Stimulated activated naive CD8-positive, alpha-beta T cell treated with anti-CD3 and anti-CD28 coated beads, Interleukin-15, Interleukin-2, amounts not matched to agents 100 U/mL and 50 U/mL, for 24 hours (primary cell): ENCODE measurements around the gene TMEM217.
"Not testable (repeated sequence)": the region's sequence is repeated elsewhere in the genome, so short reads cannot be mapped to it uniquely, and the experiment has no call there.

Source experiments
- ATAC-seq: fragments of 150-1000 bp; cut with Tn5 transposase; one replicate; pipeline ENCODE4 v1.10.0; 2021
- DNase-seq: peaks from one replicate; pipeline ENCODE4 v3.0.0; 2021

The TMEM217 gene

DNA sequence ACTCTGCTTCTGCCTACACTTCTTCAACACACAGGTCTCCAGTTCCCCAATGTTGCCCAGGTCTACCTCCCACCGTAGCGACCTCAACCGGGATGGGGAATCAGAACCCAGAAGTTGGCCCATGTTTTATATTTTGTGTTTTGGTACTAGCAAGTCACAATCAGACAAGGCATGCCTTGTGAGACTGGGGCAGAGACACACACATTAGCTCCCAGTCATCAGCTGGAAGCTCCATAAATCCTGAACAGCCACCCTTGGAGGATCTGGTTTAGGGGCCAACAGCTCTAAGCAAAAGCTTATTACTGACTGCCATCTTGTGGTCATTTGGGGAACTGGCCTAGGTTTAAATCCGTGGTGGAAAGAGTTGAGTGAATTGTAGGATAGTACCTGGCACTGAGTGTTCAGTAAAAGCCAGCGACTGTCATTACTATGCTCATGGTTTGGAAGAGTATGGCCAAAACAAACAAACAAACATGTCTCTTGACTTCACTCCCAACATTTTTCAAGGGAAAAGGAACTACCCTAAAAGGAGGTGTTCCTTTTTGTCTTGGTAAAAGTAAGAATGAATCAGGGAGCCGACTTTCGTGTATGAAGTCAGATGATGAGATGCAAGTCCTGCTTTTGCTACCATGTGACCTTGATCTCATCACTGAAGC, 47.5 kb downstream of the TMEM217 start:
- ATAC-seq: peak; percentile 42

DNA sequence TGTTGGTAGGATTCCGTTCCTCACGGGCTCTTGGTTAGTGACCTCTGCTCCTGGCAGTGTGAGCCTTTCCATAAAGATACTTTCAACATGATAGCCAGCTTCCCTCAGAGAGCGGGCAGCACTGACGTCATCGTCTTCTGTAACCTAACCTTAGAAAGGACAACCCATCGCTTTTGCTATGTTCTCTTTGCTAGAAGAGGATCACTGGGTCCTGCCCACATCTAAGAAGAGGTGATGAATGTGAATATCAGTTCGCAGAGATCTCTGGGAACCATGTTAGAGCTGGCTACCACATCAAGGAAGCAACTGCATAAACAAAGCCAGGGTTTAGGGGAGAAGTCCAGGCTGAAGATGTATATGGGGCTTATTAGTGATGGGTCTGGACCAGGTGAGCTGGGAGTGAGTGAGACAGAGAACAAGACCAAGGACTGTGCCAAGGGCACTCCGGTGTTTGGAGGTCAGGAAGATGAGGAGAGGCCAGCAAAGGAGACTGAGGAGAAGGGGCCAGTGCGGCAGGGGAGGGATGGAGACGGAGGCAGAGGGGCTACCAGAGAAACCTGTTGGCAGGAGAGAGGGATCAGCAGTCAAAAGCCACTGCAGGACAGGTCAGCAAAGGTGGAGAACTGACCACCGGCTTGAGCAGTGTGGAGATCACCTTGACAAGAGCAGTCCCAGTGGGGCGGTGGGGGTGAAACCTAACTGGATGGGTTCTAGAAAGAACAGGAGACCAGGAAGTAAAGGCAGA, 48.3 kb downstream of the TMEM217 start:
- DNase-seq: peak; percentile 49
- ATAC-seq: peak; percentile 46

More for the DNA sequence above, 47.5 kb downstream of the TMEM217 start:
- DNase-seq: peak; percentile 85

DNA sequence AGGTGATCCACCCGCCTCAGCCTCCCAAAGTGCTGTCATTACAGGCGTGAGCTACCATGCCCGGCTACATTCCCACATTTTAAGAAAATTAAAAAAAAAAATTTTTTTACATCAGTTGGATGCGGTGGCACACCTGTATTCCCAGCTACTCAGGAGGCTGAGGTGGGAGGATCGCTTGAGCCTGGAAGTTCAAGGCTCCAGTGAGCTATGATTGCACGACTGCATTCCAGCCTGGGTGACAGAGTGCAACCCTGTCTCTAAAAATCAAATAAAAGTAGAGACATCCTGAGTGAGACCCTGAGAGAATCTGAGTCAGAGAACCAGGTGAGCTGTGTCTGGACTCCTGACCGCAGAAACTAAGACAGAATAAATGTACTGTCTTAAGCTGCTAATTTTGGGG, 49.2 kb downstream of the TMEM217 start:
- ATAC-seq (no peak), DNase-seq (no peak)

DNA sequence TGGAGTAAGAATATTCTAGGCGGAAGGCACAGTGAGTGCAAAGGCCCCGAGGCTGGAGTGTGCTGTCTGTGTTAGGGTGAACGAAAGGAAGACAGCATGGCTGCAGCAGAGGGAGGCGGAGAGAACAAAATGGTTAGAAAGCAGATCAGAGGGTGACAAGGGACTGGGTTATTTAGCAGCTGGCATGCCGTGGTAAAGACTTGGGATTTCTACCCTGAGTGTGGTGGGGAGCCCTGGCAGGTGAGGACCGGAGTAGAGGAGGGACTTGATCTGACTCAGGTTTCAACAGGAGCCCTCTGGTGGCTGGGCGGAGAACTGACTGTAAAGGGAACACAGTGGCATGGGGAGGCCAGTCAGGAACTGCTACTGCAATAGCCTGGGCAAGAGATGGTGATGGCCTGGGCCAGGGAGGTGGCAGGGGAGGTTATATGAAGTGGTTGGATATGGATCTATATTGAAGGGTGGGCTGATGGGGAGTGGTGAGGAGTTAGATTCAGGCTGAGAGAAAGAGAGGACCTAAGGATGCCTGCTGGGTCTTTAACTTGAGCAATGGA, 50.0 kb downstream of the TMEM217 start:
- peak; percentile 93 for DNase-seq
- ATAC-seq: peak; percentile 71

DNA sequence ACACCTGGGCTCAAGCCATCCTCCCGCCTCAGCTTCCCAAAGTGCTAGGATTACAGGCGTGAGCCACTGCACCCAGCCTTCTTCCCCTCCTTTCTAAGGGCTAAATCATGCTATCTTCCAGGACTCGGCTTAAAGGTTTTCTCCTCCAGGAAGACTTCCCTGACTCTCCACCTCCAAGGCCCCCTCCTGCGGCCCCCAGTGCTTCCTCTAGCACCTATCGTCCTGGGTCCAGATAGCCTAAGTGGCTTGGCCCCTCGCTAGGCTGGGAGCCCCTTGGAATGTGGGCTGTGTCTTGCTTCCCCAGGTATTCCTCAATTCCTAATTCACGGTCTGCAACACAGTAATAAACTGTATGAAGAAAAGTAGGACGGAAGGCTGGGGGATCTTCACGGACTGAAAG, 51.3 kb downstream of the TMEM217 start:
- ATAC-seq: no peak
- DNase-seq: no peak

DNA sequence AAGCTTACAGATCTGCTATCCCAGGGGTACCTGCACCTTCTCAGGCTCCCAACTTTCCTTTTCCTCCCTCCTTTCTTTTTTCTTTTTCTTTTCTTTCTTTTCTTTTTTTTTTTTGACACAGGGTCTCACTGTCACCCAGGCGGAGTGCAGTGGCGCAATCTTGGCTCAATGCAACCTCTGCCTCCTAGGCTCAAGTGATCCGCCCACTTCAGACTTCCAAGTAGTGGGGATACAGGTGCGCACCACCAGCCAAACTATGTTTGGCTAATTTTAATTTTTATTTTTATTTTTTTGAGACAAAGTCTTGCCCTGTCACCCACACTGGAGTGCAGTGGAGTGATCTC, 52.0 kb downstream of the TMEM217 start:
- no peak for DNase-seq
- ATAC-seq: no peak

DNA sequence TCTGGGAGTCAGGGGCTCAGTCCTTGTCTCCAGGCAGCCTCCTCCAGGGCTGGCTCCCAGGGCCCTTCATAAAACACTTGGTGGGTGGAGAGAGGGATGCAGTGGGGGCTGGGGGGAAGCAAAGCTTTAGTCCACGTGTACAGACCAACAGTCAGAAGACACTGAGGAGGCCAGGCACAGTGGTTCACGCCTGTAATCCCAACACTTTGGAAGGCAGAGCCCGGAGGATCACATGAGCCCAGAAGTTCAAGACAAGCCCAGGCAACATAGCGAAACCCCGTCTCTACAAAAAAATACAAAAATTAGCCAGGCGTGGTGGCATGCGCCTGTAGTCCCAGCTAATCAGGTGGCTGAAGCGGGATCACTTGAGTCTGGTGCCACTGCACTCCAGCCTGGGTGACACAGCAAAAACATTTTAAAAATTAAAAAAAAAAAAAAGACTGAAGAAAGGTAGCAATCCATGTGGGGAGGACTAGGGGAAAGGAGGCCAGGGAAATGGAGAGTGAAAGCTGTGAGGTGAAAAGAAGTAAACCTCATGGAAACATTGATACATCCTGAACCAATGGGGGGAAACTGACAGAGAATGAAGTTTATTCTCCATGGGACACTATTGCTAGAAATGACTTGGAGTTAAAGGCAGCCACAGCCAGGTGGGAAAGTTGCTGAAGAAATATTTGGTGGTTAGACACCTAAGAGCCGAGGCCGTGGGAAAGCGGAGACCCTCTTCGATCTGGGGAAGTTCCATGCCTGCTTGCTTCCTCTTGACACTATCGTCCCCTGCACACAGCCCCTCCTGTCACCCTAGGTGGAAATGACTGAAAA, 52.6 kb downstream of the TMEM217 start:
- DNase-seq (peak; percentile 51), ATAC-seq (peak; percentile 47)

DNA sequence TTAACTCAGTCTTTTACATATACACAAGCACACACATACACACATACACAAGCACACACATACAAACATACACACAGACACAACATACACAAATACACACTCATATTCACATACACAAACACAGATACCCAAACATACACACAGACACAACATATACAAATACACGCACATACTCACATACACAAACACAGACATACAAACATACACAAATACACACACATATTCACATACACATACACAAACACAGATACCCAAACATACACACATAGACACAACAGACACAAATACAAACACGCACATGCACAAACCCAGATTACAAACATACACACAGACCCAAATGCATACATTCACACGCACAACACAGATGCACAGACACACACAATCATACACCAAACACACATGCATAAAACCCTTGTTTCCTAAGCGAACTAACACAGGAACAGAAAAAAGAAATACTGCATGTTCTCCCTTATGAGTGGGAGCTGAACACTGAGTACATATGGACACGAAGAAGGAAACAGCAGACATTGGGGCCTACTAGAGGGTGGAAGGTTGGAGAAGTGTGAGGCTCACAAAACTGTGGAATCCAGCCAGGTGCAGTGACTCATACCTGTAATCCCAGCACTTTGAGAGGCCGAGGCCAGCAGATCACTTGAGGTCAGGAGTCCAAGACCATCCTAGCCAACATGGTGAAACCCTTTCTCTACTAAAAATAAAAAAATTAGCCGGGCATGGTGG, 53.8 kb downstream of the TMEM217 start:
- no peak for DNase-seq
- ATAC-seq: no peak

DNA sequence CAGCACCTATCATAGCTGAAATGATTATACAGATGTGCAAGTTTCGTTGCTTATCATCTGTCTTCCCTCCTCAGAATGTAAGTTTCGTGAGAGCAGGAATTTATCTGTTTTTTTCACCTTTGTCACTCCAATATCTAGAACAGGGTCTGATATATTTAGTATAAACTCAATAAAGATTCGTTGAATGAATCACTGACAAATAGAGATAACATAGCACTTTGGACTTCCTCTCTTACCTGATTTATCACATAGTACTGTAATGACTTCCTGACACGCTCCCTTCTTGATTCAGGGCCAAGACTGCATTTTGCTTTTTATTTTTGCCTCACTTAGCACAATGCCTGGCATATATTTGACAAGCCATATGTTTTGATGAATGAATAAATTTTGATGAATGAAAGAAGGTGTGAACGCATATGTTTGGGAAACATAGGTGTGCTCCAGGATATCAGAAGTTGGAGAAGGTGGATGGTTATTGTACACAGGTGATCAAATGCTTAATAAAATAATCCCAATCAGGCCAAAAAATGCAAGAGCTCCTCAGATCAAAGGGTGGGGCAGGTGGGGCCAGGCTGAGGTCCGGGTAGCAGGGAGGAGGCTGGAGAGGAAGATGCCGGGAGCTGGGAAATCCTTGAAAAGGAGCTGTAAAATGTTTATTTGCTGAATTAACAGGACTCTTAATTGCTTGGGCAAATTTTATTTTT, 55.0 kb downstream of the TMEM217 start:
- ATAC-seq (no peak), DNase-seq (no peak)

DNA sequence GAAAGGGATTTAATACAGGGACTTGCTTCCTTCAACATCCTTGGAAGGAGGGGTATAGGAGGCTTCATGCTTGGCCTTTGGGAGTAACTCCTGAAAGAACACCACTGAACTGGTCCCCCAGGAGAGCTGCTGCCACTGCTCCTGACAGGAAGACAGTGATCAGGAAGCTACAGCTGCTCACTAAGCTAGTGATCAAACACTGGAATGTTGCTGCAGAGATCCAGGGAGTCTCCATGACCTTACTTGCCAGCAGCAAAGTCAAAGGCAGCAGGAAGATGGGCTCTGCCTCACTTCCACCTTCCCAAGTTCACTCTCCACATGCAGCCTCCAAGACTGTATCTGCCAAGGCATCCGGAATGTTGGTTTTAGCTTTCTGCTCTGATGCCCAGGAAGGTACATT, 56.2 kb downstream of the TMEM217 start:
- DNase-seq (no peak), ATAC-seq (no peak)

DNA sequence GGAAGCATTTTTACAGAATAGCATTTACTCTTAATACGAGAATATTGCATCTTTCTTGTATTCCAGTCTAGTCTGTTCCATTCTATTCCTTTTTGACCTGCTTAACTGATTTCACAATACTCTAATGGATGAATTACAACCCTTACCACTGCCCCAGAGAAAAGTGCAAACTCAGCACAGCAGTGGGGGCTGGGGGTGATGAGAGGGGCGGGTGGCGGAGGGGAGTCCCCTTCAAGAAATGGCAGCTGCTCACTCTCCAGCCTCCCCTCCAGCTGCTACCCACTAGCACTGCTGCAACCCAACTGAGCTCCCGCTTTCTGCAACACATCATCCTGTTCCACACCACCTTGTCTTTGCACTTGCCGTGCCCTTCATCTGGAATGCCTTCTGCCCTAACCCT, 57.9 kb downstream of the TMEM217 start:
- DNase-seq: no peak
- ATAC-seq: no peak

DNA sequence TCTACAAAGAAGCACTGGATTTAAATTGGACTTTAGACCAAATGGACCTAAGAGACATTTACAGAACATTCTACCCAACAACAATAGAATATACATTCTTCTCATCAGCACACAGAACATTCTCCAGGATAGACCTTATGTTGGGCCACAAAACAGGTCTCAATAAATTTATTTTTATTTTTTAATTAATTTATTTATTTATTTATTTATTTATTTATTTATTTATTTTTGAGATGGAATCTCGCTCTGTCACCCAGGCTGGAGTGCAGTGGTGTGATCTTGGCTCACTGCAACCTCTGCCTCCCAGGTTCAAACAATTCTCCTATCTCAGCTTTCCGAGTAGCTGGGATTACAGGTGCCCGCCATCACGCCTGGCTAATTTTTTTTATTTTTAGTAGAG, 61.5 kb downstream of the TMEM217 start:
- DNase-seq, ATAC-seq: not testable (repeated sequence)

DNA sequence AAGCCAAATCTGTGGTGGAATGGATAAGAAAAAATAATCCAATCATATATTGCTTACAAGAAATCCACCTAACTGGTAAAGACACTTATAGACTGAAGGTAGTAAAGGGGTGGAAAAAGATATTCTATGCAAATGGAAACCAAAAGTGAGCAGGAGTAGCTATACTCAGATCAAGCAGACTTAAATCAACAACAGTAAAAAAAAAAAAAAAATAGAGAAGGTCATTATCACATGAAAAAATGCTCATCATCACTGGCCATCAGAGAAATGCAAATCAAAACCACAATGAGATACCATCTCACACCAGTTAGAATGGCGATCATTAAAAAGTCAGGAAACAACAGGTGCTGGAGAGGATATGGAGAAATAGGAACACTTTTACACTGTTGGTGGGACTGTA, 63.1 kb downstream of the TMEM217 start:
- not testable (repeated sequence) for DNase-seq, ATAC-seq

DNA sequence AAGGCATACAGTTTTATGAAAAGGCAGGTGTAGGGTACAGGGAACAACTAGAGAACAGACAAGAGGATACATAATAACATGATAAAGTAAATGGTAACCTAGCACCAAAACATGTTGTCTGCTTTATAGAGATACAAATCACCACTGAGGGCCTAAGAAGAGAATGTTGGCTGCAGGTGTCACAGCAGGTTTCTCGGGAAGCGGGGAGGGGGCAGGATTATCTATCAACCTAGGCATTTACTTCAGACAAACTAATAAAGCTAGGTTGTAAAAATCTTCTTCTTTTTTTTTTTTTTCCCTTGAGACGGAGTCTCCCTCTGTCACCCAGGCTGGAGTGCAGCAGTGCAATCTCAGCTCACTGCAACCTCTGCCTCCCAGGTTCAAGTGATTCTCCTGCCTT, 65.3 kb downstream of the TMEM217 start:
- DNase-seq (no peak), ATAC-seq (no peak)

DNA sequence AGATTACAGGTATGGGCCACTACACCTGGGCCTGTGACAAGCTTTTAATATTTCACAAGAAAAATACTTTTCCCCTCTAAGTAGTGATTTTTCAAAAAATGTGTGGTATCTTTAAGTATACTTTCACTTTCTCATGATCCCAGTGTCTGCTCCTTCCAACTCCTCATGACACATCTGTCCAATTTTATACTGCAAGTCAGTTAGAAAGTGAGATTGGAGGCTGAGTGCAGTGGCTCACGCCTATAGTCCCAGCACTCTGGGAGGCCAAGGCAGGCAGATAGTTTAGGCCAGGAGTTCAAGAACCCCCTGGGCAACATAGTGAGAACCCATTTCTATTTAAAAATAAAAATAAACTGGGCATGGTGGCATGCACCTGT, 67.8 kb downstream of the TMEM217 start:
- ATAC-seq (peak; percentile 66), DNase-seq (no peak)

DNA sequence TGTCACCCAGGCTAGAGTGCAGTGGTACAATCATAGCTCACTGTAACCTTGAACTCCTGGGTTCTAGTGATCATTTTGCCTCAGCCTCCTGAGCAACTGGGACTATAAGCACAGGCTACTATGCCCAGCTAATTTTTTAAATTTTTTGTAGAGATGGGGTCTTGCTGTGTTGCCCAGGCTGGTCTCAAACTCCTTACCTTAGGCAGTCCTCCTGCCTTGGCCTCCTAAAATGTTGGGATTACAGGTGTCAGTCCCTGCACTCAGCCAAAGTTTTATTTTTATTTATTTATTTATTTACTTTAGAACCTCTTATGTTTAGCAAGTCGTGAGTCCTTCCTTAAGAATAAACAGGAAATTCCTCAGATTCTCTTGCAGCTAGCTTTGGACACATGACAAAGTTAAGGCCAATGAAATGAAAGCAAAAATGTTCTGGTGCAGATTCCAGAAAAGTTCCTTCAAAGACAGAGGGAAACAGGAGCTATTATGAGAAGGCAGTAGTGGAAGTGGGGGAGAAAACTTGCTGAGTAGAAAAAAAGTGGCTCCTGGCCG, 68.9 kb downstream of the TMEM217 start:
- no peak for DNase-seq

DNA sequence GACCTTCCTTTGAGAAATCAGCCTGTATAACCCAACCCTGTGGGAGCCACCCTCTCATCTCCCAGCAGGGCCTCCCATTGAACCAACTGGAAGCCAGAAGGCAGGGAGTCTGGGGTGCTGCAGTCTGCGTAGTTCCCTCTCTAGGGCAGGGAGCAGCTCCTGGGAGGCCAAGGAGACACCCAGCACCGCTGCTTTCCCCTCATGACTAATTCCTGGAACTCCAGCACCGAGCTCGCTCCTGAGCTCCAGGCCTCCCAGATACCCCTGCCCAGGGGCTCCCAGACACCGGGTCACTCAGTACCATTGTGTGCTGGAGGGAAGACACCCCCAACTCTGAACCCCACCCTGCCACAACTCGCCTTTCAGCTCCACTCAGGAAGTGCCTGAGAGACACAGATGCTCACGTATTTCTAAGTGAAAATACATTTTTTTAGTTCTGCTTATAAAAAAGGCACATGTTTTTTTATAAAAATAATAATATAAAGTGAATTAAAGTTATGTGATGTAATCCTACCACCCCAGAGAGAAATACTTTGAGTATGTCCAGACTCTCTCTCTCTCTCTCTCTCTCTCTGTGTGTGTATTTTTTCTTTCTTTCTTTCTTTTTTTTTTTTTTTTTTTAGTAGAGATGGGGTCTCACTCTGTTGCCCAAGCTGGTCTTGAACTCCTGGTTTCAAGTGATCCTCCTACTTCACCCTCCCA, 70.5 kb downstream of the TMEM217 start:
- ATAC-seq (no peak), DNase-seq (no peak)

More for the DNA sequence above, 68.9 kb downstream of the TMEM217 start:
- ATAC-seq: no peak

DNA sequence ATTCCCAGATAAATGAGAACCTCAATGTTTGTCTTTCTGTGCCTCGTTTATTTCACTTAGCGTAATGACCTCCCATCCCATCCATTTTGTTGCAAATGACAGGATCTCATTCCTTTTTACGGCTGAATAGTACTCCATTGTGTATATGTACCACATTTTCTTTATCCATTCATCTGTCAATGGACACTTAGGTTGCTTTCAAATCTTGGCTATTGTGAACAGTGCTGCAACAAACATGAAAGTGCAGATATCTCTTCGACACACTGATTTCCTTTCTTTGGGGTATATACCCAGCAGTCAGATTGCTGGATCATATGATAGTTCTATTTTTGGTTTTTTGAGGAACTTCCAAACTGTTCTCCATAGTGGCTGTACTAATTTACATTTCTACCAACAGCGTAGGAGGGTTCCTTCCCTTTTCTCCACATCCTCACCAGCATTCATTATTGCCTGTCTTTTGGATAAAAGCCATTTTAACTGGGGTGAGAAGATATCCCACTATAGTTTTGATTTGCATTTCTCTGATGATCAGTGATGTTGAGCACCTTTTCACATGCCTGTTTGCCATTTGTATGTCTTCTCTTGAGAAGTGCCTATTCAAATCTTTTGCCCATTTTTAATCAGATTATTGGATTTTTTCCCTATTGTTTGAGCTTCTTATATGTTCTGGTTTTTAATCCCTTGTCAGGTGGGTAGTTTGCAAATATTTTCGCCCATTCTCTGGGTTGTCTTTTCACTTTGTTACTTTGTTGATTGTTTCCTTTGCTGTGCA, 71.8 kb downstream of the TMEM217 start:
- ATAC-seq, DNase-seq: not testable (repeated sequence)

DNA sequence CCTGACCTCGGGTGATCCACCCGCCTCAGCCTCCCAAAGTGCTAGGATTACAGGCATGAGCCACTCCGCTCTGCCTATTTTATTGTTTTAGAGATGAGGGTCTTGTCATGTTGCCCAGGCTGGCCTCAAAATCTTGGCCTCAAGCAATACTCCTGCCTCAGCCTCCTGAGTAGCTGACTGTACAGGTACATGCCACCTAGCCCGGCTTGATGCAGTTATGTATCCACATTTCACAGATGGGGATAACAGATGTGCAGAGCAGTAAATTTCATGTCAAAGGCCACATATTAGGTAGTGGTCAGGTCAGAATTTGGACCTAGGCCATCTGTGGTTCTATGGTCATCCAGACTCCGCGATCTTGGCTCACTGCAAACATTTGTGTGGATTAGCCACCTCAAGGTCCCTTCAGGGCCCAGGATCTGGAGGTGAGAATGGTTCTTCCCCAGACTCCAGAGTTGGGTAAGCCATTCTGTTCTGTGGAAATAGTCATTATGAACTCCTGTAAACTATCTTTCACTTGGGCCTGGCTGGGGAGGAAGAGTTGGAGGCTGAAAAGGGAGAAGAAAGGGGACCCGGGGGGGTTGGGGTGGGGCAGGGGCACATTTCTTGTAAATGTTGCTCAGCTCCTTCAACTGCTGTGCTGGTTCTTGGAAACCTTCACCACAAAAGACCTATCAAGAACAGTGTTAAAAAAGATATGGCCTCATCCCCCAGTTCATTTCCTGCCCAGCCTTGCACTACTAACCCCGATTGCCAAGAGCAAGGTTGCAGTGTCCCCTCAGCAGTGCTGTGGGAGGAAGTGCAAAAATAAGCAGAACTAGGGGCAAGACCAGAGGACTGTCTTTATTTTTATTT, 75.0 kb downstream of the TMEM217 start:
- ATAC-seq: peak; percentile 96
- DNase-seq: peak; percentile 65
